Stimulated activated effector memory CD8-positive, alpha-beta T cell treated with anti-CD3 and anti-CD28 coated beads, Interleukin-12 subunit alpha, Interleukin-12 subunit beta, amount 100 ng/mL, for 72 hours (primary cell): ENCODE results near the gene MIGA2.
"Not testable (repeated sequence)": the region's sequence is repeated elsewhere in the genome, so short reads cannot be mapped to it uniquely, and the experiment has no call there.

Experiments
- ATAC-seq: fragments of 150-1000 bp; cut with Tn5 transposase; 2 replicates; pipeline ENCODE4 v1.10.0; 2021
- DNase-seq, 2 donors: peaks; one replicate each; pipeline ENCODE4 v3.0.0; 2021 to 2022; ENCODE audit warnings: low spot score in 2 of 2
- H3K27ac Mint-ChIP-seq: one replicate; pipeline ENCODE4 v1.8.0; 2022; ENCODE audit warnings: mild to moderate bottlenecking, mixed read lengths
- H3K36me3 Mint-ChIP-seq: one replicate; pipeline ENCODE4 v1.8.0; 2022; ENCODE audit warnings: mild to moderate bottlenecking, mixed read lengths
- H3K4me1 Mint-ChIP-seq: one replicate; pipeline ENCODE4 v1.8.0; 2022; ENCODE audit warnings: mixed read lengths
- H3K4me3 Mint-ChIP-seq: one replicate; pipeline ENCODE4 v1.8.0; 2022; ENCODE audit warnings: mild to moderate bottlenecking, mixed read lengths
- H3K9me3 Mint-ChIP-seq: one replicate; pipeline ENCODE4 v1.8.0; 2022; ENCODE audit warnings: mixed read lengths

The MIGA2 gene, protein sequence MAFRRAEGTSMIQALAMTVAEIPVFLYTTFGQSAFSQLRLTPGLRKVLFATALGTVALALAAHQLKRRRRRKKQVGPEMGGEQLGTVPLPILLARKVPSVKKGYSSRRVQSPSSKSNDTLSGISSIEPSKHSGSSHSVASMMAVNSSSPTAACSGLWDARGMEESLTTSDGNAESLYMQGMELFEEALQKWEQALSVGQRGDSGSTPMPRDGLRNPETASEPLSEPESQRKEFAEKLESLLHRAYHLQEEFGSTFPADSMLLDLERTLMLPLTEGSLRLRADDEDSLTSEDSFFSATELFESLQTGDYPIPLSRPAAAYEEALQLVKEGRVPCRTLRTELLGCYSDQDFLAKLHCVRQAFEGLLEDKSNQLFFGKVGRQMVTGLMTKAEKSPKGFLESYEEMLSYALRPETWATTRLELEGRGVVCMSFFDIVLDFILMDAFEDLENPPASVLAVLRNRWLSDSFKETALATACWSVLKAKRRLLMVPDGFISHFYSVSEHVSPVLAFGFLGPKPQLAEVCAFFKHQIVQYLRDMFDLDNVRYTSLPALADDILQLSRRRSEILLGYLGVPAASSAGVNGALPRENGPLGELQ

GRCh38 chr9:129036241-129036922, at the start of gene MIGA2:
Gene MIGA2 (plus strand): TSS chr9:129036626. CDS start chr9:129040595, 3,969 bp downstream.
- DNase-seq (peak; percentile 83 to 95), ATAC-seq (peak; percentile 98)
- Mint-ChIP-seq H3K36me3 (peaks cover 14% of the 10 kb centered on the region), H3K9me3 (no peaks in the 10 kb centered on the region), H3K4me3 (peak within 1 kb of the TSS; percentile 94), H3K4me1 (peaks cover 38% of the 10 kb centered on the region), H3K27ac (peak within 1 kb of the TSS; percentile 93)

DNA sequence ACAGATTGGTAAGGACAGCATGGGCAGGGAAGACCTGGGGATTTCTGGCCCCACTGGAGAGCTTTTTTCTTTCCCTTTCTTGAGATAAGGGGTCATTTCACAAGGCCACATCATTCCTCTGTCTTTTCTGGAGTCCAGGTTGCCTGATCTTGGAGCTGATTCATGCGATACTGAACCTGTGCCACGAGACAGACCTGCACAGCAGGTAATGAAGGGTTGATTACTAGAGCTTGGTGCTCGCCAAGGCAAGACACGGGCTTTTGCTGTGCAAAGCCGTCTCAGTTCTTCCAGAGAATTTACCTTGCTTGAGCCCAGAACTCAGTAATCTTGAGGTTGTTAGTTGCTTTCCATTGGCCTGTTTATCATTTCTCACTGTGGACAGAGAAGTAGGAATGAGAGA, 49.8 kb upstream of the MIGA2 start:
- no peaks in the 10 kb centered on the region for H3K9me3 Mint-ChIP-seq
- no peak overlapping the region for H3K27ac Mint-ChIP-seq
- no peaks in the 10 kb centered on the region for H3K4me1 Mint-ChIP-seq
- no peak for DNase-seq
- no peak overlapping the region for H3K4me3 Mint-ChIP-seq
- H3K36me3 Mint-ChIP-seq: peaks cover 100% of the 10 kb centered on the region
- ATAC-seq: no peak

GRCh38 chr9:128987805-128988204, 48.6 kb upstream of the MIGA2 start:
- H3K4me3 Mint-ChIP-seq: no peak overlapping the region
- H3K9me3 Mint-ChIP-seq: no peaks in the 10 kb centered on the region
- no peak for ATAC-seq
- no peak for DNase-seq
- H3K36me3 Mint-ChIP-seq: peaks cover 100% of the 10 kb centered on the region
- no peak overlapping the region for H3K27ac Mint-ChIP-seq
- no peaks in the 10 kb centered on the region for H3K4me1 Mint-ChIP-seq

- Mint-ChIP-seq H3K36me3 (peaks cover 100% of the 10 kb centered on the region), H3K4me3 (no peak overlapping the region), H3K9me3 (no peaks in the 10 kb centered on the region), H3K27ac (no peak overlapping the region), H3K4me1 (no peaks in the 10 kb centered on the region)
- no peak for ATAC-seq
- DNase-seq: no peak
Observed at GRCh38 chr9:128992995-128993394, 43.4 kb upstream of the MIGA2 start.

GRCh38 chr9:128995791-128996190, 40.6 kb upstream of the MIGA2 start:
- peaks cover 100% of the 10 kb centered on the region for H3K36me3 Mint-ChIP-seq
- H3K27ac Mint-ChIP-seq: no peak overlapping the region
- H3K4me3 Mint-ChIP-seq: no peak overlapping the region
- no peaks in the 10 kb centered on the region for H3K4me1 Mint-ChIP-seq
- ATAC-seq: no peak
- DNase-seq: no peak
- H3K9me3 Mint-ChIP-seq: no peaks in the 10 kb centered on the region

GRCh38 chr9:128998462-128998861, 38.0 kb upstream of the MIGA2 start:
- H3K4me3 Mint-ChIP-seq: no peak overlapping the region
- H3K4me1 Mint-ChIP-seq: no peaks in the 10 kb centered on the region
- peaks cover 100% of the 10 kb centered on the region for H3K36me3 Mint-ChIP-seq
- no peaks in the 10 kb centered on the region for H3K9me3 Mint-ChIP-seq
- ATAC-seq (no peak), DNase-seq (no peak)
- H3K27ac Mint-ChIP-seq: no peak overlapping the region

GRCh38 chr9:128999581-129000206, 36.7 kb upstream of the MIGA2 start:
- H3K36me3 Mint-ChIP-seq: peaks cover 100% of the 10 kb centered on the region
- DNase-seq (no peak), ATAC-seq (no peak)
- no peak overlapping the region for H3K4me3 Mint-ChIP-seq
- H3K27ac Mint-ChIP-seq: no peak overlapping the region
- no peaks in the 10 kb centered on the region for H3K4me1 Mint-ChIP-seq
- H3K9me3 Mint-ChIP-seq: no peaks in the 10 kb centered on the region

DNA sequence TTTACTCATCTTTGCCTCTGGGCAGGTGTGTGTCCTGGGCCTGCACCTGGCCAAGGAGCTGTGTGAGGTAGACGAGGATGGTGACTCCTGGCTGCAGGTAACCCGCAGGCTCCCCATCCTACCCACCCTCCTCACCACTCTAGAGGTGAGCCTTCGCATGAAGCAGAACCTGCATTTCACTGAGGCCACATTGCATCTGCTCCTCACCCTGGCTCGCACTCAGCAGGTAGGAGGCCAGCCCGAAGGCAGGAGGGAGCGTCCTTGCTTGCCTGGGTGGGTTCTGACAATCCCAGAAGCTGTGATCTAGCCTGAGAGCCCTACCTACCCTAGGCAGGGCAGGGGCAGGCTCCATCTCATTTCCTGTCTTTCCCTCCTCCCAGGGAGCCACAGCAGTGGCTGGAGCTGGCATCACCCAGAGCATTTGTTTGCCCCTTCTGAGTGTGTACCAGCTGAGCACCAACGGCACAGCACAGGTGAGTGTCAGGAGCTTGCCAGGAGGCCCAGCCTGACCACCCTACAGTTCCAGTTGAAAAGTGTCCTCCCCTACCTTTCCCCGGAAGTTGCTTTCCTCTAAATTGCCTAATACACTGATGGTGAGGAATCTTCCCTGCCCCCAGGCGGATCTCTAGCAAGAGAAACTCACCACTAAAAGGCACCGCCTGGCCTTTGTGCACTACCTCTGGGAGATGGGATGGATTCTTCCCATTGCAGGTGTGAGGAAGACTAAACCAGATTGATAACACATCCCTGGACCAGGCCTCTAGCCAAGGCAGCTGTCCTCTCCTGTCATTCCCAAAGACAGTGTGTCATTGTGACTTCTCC, 34.7 kb upstream of the MIGA2 start:
- H3K27ac Mint-ChIP-seq: peak overlapping the region; percentile 63
- peaks cover 100% of the 10 kb centered on the region for H3K36me3 Mint-ChIP-seq
- H3K4me1 Mint-ChIP-seq: no peaks in the 10 kb centered on the region
- H3K4me3 Mint-ChIP-seq: no peak overlapping the region
- no peaks in the 10 kb centered on the region for H3K9me3 Mint-ChIP-seq
- ATAC-seq (no peak), DNase-seq (no peak)

DNA sequence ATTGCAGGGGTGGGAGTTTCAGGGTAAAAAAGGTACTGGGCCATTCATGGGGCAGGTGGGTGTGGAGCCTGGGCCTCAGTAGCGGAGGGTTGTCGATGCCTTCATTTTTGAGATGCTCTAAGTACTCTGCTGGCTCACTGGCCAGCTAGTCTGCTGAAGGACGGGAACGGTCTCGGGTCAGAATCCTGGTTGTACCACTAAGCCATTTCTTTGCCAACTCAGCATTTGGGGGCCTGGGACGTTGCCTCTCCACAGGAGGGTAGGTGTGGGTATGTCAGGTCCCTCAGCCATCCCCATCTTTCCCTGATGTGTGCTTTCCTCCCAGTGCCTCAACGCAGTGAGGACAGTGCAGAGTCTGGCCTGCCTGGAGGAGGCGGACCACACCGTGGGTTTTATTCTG, 33.4 kb upstream of the MIGA2 start:
- H3K27ac Mint-ChIP-seq: peak overlapping the region; percentile 63
- H3K4me1 Mint-ChIP-seq: peaks cover 5% of the 10 kb centered on the region
- ATAC-seq: no peak
- H3K36me3 Mint-ChIP-seq: peaks cover 100% of the 10 kb centered on the region
- H3K4me3 Mint-ChIP-seq: no peak overlapping the region
- DNase-seq: no peak
- H3K9me3 Mint-ChIP-seq: no peaks in the 10 kb centered on the region

DNA sequence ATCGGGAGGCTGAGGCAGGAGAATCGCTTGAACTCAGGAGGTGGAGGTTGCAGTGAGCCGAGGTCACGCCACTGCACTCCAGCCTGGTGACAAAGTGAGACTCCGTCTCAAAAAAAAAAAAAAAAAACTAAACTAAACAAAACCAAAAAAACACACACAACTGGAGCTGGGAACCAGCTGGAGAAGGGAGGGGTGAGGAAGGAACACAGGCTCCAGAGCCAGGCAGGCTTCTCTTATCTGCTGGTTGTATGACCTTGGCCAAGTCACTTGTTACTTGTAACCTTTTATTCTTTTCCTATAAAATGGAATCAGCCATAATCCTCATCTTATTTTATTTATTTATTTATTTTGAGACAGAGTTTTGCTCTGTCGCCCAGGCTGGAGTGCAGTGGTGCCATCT, 32.3 kb upstream of the MIGA2 start:
- H3K27ac Mint-ChIP-seq, H3K4me1 Mint-ChIP-seq, DNase-seq, H3K4me3 Mint-ChIP-seq, ATAC-seq, H3K9me3 Mint-ChIP-seq: not testable (repeated sequence)
- H3K36me3 Mint-ChIP-seq: peaks cover 89% of the 10 kb centered on the region

GRCh38 chr9:129005336-129005997, 31.0 kb upstream of the MIGA2 start:
- H3K9me3 Mint-ChIP-seq: no peaks in the 10 kb centered on the region
- H3K4me1 Mint-ChIP-seq: peaks cover 5% of the 10 kb centered on the region
- peaks cover 76% of the 10 kb centered on the region for H3K36me3 Mint-ChIP-seq
- DNase-seq (no peak), ATAC-seq (no peak)
- peak overlapping the region; percentile 77 for H3K27ac Mint-ChIP-seq
- H3K4me3 Mint-ChIP-seq: no peak overlapping the region

DNA sequence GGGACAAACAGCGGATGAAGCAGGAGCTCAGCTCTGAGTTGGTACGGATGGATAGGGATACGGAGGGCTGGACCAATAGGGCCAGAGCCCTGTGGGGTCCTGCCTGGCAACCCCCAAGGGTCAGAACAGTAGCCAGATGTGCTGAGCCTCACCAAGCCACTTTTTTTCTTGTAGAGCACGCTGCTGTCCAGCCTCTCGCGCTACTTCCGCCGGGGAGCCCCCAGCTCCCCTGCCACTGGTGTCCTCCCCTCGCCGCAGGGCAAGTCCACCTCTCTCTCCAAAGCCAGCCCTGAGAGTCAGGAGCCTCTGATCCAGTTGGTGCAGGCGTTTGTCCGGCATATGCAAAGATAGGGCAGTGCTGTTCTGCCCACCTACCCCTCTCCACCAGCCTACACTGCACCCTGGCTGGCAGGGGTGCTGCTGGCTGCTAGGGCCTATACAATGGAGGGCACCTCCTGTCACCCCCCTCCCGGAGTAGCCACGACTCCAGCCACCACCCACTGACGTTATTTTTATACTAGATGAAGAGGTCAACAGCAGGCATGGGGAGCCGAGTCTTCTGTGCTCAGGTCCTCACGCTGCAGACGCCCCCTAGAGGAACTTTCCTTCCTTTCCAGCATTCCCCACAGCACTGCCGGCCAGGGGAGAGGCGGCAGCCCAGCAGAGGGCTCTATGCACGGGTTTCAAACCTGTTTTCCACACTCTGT, 29.9 kb upstream of the MIGA2 start:
- H3K9me3 Mint-ChIP-seq: no peaks in the 10 kb centered on the region
- peaks cover 5% of the 10 kb centered on the region for H3K4me1 Mint-ChIP-seq
- peaks cover 73% of the 10 kb centered on the region for H3K36me3 Mint-ChIP-seq
- peak; percentile 72 for ATAC-seq
- H3K27ac Mint-ChIP-seq: peak overlapping the region; percentile 80
- no peak overlapping the region for H3K4me3 Mint-ChIP-seq
- peak in 1 of 2 donors; percentile 64 for DNase-seq

GRCh38 chr9:129007035-129007765, 29.2 kb upstream of the MIGA2 start:
- Mint-ChIP-seq H3K4me3 (no peak overlapping the region), H3K4me1 (peaks cover 5% of the 10 kb centered on the region), H3K27ac (peak overlapping the region; percentile 81)

More at GRCh38 chr9:129007035-129007765, 29.2 kb upstream of the MIGA2 start:
- no peak for ATAC-seq
- Mint-ChIP-seq H3K9me3 (no peaks in the 10 kb centered on the region), H3K36me3 (peaks cover 70% of the 10 kb centered on the region)
- DNase-seq: no peak
